OCI-LY7 (cell line): ENCODE data around the gene CNTN4.

Experiments
- CTCF ChIP-seq: fragments of 200-600 bp; sonication (generic); conservative IDR thresholded peaks from 2 replicates; pipeline ENCODE4 v1.5.1; 2014; ENCODE audit warnings: mild to moderate bottlenecking, antibody characterized with exemption, low read length, moderate library complexity, mixed read lengths
- EZH2phosphoT487 ChIP-seq: fragments of 200-600 bp; sonication (generic); IDR thresholded peaks from 2 replicates; pipeline ENCODE4 v1.6.1; 2018; ENCODE audit warnings: low read depth, borderline replicate concordance, mild to moderate bottlenecking, mixed run types, antibody characterized with exemption, low read length, moderate library complexity, mixed read lengths

GRCh38 chr3:2510591-2511145, 412.0 kb downstream of the CNTN4 start:
- TF ChIP-seq CTCF (no peak), EZH2phosphoT487 (no peak)
